ENCODE data around the gene ADGRG3. TPM values are rescaled to one million over a fixed set of nuclear protein-coding genes. Genes with fewer than 3 reads are reported as not detected.

ADGRG3 gene
- total and polyA plus RNA-seq, 2 of the 13 experiments (the other 11 are each of a cell fraction or from before 2014, with no cell fraction given) = 2.7 to 11.8 TPM

DNA sequence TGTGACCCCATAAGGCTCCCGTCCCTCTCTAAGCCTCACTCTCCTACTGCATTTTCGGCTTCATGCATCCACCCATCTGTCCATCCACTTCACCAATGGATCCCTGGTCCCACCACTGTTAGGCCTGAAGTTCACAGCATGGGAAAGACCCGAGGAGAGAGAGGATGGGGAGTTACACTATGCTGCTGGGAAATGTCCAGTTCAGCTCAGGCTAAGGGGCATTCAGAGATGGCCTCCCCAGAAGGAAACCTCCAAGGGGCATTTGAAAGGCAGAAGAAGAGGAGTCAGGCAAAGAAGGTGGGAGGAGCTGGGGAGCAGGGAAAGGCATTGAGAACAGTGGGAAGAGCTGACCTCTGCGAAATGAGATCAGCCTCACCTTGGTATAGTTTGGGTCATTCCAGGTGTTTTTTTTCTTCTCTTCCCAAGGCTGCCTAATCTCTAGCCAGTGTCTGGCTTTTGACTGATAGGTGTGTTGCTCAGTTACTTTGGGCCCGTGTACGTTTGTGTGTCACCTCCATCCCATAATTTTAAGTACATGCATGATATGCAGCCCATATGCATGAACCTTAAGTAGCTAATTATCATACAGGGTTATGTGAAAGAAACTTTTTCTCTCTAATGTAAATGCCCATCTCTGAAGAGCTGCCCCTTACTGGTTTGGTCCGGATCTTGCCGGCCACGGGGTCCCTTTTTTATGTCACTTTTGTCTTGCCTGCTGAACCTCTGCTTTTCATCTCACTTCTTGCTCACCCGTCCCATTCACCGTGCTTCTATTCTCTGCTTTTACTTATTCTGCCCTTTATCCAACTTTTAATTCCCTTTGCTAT lies 14.9 kb downstream of the ADGRG3 start:
- Histone ChIP-seq H3K27ac (ENCODE audit: extremely low read length, insufficient read depth, low read length) (no peak overlapping the region), H3K4me1 (ENCODE audit: insufficient read depth, low read length) (peaks cover 37% of the 10 kb centered on the region), H3K79me2 (ENCODE audit: insufficient read depth, low read length) (no peaks in the 10 kb centered on the region), H3K9ac (ENCODE audit: insufficient read depth, low read depth, low read length) (no peak overlapping the region), H3K4me3 (replicated peaks in 1 of 3; ENCODE audit: insufficient read depth in 1 of 3, low read depth in 2 of 3, low read length in 3 of 3) (no peak overlapping the region), H3K9me3 (ENCODE audit: low read length) (no peaks in the 10 kb centered on the region), H3K27me3 (ENCODE audit: control insufficient read depth in 1 of 2, insufficient read depth in 2 of 2, low read length in 2 of 2) (no peaks in the 10 kb centered on the region), H3K36me3 (replicated peaks in 1 of 2; ENCODE audit: control insufficient read depth in 1 of 2, insufficient read depth in 2 of 2, low read length in 2 of 2) (no peaks in the 10 kb centered on the region), H3K4me2 (ENCODE audit: low read depth, low read length) (no peak overlapping the region), H4K20me1 (ENCODE audit: insufficient read depth, low read length) (no peaks in the 10 kb centered on the region), H2AFZ (ENCODE audit: low read length) (no peak overlapping the region)
- DNase-seq (ENCODE audit: low spot score) (no peak), FAIRE-seq (no peak), ATAC-seq (no peak)
- CTCF ChIA-PET (ENCODE audit: low intra/inter-chr PET ratio, low total read pairs) = no interaction called here
- 79% methylated on average over 11 of the region's 11 CpGs for WGBS (ENCODE audit: low lambda C conversion rate)
- no peak for TF ChIP-seq SIX4 (CRISPR knock-in tag; IDR thresholded peaks at IDR 0.05)
- BruUV-seq (replicated peaks) = no TSS peak
- intact Hi-C loops (cut with micrococcal nuclease; ENCODE audit: unreplicated experiment) (no loop called here), in situ Hi-C loops (cut with HindIII; ENCODE audit: extremely low pct_ligation_motif_present, low pct_unique_long_range_greater_than_20kb) (no loop called here)
- POLR2A ChIA-PET = interaction anchor here (0.7 to 1.9 kb wide), 2 partner anchors 15 to 161 kb away, joined by 3 to 8 read pairs; partner anchors contain the start of gene ADGRG3

DNA sequence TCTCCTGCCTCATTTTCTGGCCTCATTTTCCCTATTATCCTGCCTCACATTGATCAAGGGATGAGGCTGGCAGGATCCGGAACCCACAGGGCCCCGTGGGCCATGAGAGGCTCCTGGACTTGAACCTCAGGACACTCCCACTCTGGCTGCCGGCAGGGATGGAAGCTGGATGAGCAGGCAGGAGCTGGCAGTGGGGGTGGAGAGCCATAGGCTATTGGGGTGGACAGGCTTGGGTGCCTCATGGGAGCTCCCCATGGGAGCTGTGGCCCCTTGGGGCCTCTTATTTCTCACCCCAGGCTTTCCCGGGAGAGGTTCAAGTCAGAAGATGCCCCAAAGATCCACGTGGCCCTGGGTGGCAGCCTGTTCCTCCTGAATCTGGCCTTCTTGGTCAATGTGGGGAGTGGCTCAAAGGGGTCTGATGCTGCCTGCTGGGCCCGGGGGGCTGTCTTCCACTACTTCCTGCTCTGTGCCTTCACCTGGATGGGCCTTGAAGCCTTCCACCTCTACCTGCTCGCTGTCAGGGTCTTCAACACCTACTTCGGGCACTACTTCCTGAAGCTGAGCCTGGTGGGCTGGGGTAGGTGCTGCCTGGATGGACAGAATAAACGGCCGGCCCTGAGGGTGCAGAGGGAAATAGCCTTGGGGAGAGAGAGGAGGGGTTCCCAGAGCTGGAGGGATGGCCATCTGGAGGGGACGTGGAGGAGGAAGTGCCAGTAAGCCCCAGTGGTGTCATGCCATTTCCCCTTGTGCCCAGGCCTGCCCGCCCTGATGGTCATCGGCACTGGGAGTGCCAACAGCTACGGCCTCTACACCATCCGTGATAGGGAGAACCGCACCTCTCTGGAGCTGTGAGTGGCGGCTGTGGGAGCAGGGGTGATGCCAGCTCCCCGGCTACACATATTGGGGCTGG lies 15.8 kb downstream of the ADGRG3 start:
- Histone ChIP-seq H3K4me1 (ENCODE audit: insufficient read depth, low read length) (peaks cover 37% of the 10 kb centered on the region), H3K4me2 (ENCODE audit: low read depth, low read length) (no peak overlapping the region), H3K36me3 (replicated peaks in 1 of 2; ENCODE audit: control insufficient read depth in 1 of 2, insufficient read depth in 2 of 2, low read length in 2 of 2) (no peaks in the 10 kb centered on the region), H3K9ac (ENCODE audit: insufficient read depth, low read depth, low read length) (no peak overlapping the region), H4K20me1 (ENCODE audit: insufficient read depth, low read length) (no peaks in the 10 kb centered on the region), H3K9me3 (ENCODE audit: low read length) (no peaks in the 10 kb centered on the region), H3K27ac (ENCODE audit: extremely low read length, insufficient read depth, low read length) (no peak overlapping the region), H2AFZ (ENCODE audit: low read length) (no peak overlapping the region), H3K79me2 (ENCODE audit: insufficient read depth, low read length) (no peaks in the 10 kb centered on the region), H3K27me3 (ENCODE audit: control insufficient read depth in 1 of 2, insufficient read depth in 2 of 2, low read length in 2 of 2) (no peaks in the 10 kb centered on the region), H3K4me3 (replicated peaks in 1 of 3; ENCODE audit: insufficient read depth in 1 of 3, low read depth in 2 of 3, low read length in 3 of 3) (no peak overlapping the region)
- ChIA-PET CTCF (ENCODE audit: low intra/inter-chr PET ratio, low total read pairs) (no interaction called here), POLR2A (interaction anchor here (0.7 to 1.5 kb wide), 3 partner anchors 10 to 160 kb away, joined by 3 to 6 read pairs (median 3); partner anchors contain the start of gene DRC7)
- in situ Hi-C loops (cut with HindIII; ENCODE audit: extremely low pct_ligation_motif_present, low pct_unique_long_range_greater_than_20kb) = no loop called here
- no peak for DNase-seq (ENCODE audit: low spot score)
- intact Hi-C loops (cut with micrococcal nuclease; ENCODE audit: unreplicated experiment) = no loop called here
- ATAC-seq = no peak
- BruUV-seq (replicated peaks) = no TSS peak
- FAIRE-seq = no peak
- 76% methylated on average over 17 of the region's 18 CpGs for WGBS (ENCODE audit: low lambda C conversion rate)
- no peak for TF ChIP-seq HNRNPLL (IDR thresholded peaks at IDR 0.05; ENCODE audit: low read depth, low read length, poor library complexity, severe bottlenecking)
- TF ChIP-seq GATA4 (IDR thresholded peaks at IDR 0.05; ENCODE audit: borderline replicate concordance, low read depth) = no peak
- TF ChIP-seq, protein P1, sequence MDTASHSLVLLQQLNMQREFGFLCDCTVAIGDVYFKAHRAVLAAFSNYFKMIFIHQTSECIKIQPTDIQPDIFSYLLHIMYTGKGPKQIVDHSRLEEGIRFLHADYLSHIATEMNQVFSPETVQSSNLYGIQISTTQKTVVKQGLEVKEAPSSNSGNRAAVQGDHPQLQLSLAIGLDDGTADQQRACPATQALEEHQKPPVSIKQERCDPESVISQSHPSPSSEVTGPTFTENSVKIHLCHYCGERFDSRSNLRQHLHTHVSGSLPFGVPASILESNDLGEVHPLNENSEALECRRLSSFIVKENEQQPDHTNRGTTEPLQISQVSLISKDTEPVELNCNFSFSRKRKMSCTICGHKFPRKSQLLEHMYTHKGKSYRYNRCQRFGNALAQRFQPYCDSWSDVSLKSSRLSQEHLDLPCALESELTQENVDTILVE (CRISPR knock-in tag; IDR thresholded peaks at IDR 0.05) = no peak
- no peak for TF ChIP-seq KLF11 (CRISPR knock-in tag; IDR thresholded peaks at IDR 0.05)
- no peak for TF ChIP-seq ZFYVE20 (CRISPR knock-in tag; IDR thresholded peaks at IDR 0.05; ENCODE audit: borderline replicate concordance, low read depth)
- no peak for TF ChIP-seq RFX5 (IDR thresholded peaks at IDR 0.05; ENCODE audit: low read depth, low read length)
- TF ChIP-seq ZNF543 (CRISPR knock-in tag; IDR thresholded peaks at IDR 0.05) = no peak

Data from HepG2 (cell line).